GM19397 (cell line): ENCODE measurements around the gene AUNIP.

Experiments used
- ATAC-seq: cut with Tn5 transposase; IDR thresholded peaks from one replicate; pipeline ENCODE4 v1.9.1; 2021; ENCODE audit warnings: mild to moderate bottlenecking, moderate library complexity; ENCODE audit not compliant: unreplicated experiment

AUNIP gene, protein sequence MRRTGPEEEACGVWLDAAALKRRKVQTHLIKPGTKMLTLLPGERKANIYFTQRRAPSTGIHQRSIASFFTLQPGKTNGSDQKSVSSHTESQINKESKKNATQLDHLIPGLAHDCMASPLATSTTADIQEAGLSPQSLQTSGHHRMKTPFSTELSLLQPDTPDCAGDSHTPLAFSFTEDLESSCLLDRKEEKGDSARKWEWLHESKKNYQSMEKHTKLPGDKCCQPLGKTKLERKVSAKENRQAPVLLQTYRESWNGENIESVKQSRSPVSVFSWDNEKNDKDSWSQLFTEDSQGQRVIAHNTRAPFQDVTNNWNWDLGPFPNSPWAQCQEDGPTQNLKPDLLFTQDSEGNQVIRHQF

DNA sequence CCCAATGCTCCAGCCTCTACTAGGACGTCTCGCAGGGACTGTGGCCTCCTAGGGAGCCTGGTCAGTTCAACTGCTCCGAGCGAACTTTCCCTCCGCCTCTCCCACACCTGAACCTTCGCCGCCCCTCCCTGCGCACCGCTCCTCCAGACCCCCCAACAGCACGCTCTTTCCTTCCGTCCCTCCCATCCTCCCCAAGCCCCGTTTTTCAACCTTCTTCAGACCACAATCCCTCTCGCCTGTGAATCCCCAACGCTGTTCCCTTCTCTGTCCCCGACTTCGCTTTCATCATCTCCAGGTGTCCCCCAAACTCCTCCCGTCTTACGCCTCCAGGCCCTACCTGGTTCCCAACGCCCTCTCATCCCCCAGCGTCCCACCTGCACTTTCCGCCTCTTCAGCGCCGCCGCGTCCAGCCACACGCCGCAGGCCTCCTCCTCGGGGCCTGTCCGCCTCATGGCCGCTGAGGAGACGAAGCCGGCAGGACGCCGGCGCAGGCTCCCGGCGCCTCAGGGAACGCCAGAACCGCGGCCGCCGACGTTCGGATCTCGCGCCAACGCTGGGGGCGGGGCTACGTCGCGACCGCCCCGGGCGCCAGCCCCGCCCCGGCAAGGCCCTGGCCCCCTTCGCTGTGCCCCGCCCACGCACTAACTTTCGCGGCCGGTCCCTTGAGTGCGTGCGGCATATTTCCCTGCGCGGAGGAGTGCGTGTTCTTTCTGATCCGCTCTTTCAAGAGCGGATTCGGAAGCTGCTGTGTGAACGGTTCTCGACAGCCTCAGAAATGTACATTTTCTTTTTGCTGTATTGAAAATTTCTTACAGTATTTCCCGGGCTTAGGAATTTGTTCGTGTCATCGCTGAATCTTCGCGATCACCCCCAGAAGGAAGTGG is at the start of gene AUNIP:
AUNIP (minus strand) TSS at position 552 of the 884 bp plus-strand sequence; CDS start at position 452, 100 bp downstream.
- peak; percentile 87 for ATAC-seq

DNA sequence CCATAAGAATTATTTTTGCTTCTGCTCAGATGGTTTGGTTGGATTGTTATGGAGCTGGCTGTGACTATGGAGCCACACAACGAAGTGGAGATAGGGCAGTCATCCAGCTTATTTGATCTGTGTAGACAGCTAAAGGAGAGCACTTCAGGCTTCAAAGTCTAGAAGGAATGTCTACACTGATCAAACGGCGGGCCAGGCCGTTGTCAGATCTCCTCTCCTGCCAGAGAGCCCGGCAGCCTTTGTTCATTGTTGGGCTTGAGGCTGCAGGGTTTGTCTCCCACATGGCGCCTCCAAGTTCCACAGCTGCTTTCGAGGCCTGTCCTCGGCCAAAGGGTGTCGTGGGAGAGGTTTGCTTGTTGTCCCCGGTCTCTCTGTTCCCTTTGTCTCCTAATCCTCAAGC is 49.8 kb upstream of the AUNIP start:
- ATAC-seq = no peak

DNA sequence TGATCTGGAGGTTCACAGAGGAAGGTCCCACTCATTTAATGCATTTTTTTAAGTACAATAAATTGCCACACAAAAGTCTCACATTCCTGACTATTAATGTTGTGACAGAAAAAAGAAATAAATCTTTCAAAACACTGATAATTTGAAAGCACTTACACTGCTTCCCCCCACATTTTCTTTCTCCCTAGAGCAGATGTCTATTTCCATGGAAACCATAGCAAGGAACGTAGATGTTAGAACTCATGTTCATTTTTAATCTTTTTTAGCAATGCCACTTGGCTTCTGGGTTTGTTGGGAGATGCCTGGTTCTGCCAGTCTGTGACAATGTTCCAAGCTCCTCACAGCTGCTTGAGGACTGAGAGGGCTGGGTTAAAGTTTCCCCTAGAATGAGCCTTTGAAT is 48.9 kb upstream of the AUNIP start:
- no peak for ATAC-seq

DNA sequence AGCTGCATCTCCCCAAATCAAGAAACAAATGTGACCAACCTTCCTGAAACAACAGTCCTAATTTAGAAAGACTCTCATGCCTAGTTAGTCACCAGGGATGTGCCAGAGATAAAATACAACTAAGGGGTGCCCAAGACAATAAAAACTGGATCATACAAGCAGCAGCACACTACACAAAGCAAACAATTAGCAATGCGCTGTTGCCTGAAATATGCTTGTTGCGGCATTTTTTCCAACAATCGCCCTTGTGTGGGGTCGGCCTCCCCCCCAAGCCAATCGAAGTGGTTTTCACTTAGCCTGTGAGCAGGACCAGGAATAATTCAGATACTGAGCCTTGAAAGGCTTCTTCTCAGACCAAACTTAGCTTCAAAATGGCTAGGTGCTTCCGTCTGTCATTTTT is 48.3 kb upstream of the AUNIP start:
- ATAC-seq = no peak

DNA sequence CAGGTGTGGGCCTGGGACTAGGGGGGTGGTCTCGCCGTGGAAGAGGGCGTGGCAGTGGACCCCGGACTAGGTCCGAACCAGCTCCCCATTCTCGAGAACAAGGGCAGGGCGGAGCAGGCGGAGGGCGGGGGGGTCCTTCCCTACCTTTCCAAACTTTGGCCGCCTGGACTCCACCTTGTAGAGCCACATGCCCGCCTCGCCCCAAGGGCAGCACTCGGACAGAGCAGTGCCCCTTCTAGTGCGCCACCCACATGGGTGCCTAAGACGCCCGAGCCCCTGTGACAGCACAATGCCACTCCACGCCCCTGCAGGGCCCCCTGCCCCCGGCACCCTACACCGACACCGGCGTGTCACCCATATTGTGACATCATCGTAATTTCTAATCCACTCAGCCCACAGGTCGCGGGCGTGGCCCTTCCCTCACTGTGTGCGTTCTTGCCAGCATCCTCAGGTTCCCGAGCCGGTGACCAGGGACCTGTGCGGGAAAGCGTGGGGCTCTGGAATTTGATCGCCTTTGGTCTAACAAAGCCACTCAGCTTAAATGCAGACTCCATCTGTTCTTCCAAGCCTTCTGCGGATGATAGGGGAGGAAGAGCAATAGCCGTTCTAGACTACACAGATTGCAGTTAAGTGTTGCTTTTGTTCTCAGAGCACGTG is 47.5 kb upstream of the AUNIP start:
- no peak for ATAC-seq

DNA sequence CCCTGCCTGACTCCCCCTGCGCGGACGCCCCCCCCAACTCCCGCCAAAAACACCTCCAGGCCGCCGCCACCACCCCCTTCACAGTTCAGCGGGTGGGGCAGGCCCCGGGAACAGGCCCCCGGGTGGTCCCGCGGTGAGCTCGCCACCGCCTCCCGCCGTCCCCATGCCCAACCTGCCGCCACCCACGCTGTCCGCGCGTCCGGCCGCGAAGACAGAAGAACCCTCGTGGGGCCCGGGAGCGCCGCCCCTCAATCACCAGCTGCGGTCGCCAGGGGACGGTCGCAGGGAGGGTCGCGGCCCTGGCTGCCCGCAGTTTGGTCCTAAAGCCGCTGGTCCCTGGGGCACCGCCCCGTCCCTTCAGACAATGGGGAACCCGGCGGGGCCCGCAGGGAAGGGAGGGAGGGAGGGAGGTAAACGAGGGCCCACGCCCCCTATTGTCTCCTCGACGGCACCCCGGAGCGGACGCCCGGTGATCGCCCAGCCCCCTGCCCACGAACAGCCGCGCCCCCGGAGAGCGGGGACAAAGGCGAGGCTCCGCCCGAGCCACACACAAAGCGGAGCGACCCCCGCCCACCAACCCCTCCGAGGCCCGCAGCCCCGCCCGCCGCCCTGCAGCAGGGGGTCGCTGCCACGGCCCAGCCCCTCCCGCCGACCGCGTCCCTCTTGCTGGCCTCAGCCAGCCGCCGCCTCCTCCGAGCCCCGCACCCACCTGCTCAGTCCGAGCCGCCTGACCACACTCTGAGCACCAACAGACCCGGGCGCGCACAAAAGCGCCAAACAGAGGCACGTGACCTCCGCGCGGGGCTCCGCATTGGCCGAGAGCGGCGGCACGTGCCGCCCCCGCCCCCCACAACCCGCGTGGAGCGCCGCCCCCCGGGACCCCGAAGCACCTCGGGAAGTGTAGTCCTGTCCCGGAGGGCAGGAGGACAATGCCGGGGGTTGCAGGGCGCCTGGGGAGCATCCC is 46.7 kb upstream of the AUNIP start, which contains the start of gene STMN1:
STMN1 (minus strand) TSS at position 740 of the 964 bp plus-strand sequence. CDS start 1,743 bp downstream, outside the sequence.
- ATAC-seq = peak; percentile 74

DNA sequence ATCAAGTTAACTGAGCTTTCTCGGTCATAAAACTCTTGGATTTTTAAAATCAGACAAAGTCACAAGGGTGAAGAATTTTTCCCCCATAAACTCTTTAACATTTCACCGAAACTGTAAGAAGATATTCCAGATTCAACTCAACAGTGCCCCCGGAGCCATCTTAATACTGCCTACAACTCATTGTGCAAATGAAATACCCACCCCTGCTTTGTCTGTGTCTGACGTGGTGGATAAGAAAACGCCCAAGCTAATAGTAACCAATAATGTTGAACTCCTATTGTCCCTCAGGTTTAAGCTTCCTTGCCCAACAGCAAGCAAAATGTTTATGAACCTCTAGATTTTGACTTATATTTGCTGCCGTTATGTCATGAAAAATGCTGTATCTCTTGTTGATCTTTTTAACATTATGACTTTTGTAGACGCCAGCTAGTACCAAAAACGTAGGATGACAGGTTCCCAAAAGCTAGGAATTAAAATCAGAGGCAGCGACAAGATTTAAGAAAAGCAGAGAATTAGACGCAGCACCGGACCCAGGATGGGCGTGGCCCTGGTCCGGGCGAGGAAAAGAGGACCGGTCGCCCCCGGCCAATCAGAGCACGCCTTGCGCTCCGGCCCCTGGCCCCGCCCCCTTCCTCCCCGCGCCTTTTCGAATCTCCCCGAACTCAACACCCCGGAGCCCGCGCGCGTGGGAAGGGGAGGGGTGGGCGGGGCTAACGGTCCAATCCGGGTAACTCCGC is 45.9 kb upstream of the AUNIP start:
- peak; percentile 71 for ATAC-seq

DNA sequence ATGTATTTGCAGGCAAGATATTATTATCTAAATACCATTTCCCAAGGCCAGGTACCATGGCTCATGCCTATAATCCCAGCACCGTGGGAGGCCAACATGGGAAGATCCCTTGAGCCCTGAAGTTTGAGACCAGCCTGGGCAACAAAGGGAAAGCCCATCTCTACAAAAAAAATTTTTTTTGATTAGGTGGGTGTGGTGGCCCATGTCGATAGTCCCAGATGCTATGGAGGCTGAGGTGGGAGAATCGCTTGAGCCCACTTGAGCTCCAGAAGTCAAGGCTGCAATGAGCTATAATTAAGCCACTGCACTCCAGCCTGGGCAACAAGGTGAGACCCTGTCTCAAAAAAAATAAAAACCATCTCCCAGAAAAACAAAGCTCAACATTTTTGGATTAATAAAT is 44.7 kb upstream of the AUNIP start:
- ATAC-seq = no peak

DNA sequence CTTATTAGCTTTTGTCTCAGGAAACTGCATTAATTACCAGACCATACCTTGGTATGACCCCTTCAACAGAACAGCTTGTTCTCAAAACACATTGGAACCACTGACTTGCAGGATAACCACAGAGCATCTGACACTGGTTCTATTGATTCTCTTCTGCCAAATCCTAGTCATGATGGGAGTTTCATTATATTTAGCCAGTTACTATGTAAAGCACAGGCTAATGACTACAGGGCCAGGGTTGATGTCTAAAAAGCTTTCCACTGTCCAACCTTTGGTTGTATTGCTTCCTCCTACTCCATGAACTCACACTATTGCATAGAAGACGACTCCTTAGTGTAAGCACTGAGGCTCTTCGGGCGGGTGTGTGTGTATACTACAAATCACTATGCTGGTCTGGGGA is 43.2 kb upstream of the AUNIP start:
- ATAC-seq = no peak

DNA sequence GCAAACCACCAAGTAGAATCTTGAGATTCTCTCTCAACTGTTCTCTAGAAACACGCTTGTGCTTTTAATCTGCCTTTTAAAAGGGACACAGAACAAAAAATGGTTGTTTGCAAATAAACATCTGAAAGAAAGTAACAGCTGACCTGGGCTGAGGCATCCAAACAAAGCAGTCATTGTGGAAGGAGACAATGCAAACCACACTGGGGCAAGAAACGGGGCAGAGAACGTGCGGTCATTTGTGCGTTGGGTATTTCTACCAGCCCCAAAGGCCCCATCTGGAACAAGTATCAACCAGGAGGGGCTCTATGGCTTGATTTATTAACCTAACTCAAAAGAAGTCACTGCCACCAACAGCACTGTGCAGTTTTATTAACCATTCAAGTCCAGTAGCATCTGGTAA is 41.0 kb upstream of the AUNIP start:
- ATAC-seq = no peak

DNA sequence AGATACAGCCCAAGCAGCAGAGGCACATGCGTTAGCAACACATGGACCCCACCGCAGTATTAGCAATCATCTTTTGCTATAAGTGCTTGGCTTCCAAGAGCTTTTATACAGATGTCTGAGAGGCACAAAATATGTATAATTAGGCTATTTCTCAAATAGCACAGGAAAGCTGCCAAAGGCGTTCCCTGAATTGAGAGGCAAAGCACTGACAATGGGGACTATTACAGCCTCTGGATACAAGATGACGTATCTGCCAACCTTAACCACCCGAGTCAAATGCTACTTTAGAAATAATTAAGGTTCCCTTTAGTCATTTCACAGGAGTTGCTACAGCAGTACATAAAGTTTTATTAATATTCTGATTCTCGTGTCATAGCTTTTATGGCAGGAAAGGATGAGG is 40.5 kb upstream of the AUNIP start:
- ATAC-seq = no peak

DNA sequence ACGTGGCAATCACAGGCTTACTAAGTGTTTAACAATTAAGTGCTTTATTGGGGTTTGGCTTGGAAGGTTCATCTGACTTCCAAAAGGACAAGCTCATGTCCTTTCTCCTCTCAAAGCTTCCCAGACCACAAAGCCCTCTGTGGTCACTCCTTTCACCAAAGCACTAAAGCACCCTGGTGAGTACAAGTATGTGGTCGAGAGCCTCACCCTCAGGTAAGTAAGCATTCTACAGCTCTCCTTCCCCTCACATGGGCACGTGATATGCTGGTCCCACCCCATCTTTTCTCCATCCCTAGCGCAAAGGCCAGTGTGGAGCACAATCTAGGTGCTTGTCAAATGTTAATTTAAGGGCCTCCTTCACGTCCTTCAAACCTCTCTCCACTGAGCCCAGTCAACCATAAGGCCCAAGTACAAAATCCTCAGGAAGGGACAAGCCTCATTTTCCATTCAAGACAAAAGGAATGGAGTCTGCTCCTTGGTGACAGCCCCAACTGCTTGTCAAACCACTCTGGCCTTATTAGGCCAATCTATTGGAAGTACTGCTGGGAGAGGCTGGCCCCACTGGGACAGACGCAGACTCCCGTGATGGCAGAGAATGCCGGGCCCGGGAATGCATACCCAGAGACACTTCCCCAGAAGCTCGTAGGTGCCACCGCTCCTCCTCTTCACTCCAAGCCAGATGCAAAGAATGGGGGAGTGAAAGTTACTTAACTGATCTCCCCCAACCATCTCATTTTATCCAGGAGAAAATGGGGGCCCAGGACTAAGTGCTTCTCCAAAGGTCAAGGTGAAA is 39.2 kb upstream of the AUNIP start:
- no peak for ATAC-seq

DNA sequence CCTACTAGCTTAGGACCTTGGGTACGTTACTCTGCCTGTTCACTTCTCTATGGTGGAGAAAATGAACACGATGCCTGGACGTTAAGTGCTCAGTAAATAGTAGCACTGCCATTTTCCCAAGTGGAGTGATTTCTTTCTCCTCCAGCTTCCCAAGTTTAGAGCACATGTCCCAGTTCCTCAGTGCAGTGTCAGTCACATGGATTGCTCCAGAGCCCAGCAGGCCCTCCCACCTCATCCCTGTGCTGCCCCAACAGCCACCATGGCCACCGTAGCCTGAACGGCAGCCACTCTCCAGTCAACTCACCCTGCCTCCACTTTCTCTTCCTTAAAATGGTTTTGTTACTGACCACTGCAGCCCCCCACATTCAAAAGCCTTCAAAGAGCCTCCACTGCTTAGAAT is 38.5 kb upstream of the AUNIP start:
- no peak for ATAC-seq

DNA sequence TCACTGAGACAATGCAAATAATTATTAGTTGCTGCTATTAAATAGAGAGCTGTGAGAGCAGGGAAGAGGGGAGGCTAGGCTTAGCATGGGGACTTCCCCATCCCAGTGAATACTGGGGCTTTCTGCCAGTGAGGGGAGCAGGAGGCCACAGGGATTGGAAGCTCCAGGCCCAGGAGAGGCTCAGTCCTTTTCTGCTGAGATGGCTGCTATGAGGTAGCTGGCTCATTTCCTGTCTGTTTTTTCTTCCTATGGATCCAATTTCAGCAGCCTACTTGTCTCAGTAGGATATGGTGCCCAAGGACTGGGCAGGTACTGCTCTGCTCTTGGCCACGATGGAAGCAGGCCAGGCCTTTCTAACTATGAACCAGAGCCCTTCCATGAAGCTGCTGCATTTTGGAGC is 37.0 kb upstream of the AUNIP start:
- no peak for ATAC-seq

DNA sequence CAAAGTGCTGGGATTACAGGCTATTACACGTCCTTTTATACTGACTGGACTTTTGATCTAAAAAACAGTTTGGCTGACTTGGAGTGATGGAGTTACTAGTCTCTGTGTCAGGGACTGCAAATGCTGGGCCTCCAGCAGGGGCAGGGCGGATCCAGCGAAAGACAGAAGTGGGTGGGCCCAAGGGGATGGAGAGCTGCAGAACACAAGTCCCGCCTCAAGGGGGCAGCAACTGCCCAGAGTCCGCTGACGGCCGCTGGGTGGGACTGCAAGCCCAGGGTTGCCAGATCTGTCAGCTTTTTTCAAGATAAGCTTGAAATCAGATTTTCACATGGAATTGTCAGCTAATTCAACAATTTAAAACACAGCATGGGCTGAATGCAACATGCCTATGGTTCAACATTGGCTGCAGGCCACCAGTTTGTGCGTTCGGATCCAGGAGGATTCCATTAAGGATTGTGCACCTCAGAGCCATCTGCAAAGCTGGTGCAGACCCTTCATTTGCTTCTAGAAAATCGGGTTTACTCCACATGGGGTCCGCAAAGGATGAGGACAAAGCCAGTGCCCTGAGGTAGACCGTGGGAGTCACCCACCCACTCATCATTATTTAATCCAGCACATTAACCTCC is 36.2 kb upstream of the AUNIP start:
- peak; percentile 81 for ATAC-seq

DNA sequence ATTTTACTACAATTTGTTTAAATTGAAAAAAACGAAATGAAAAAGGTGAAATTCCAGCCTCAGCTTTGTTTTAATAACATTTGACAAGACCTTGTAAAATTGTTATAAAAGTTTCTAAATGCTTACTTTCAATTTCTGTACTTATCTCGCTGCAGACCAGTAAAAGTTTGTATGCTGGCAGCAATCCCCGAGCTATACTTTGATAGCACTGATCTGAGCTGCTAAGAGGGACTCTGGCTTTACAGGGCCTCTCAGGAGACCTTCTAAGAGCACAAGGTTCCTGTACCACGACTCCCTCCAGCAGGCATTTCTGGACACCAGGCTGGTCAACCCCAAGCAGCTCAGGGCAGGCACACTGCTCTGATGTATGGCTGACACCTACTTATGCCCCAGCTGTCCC is 33.9 kb upstream of the AUNIP start:
- ATAC-seq = no peak

DNA sequence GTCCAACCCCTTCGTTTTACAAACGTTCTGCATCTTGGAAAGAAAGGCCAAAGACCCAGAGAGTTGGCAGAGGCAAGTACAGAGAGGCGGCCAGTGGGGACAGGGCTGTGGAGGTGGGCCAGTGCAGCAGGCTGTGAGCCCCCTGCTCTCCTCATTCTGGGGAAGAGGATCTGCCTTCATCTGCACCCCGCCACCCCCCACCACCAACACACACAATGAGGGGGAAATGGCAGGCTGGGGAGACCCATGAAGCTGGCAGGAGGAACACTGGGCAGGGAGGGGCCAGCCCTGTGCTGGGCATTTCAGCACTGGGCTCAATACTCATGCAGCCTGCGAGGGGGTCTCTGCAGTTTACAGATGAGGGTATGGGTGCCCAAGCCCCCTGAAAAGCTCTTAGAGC is 32.3 kb upstream of the AUNIP start:
- ATAC-seq = no peak

DNA sequence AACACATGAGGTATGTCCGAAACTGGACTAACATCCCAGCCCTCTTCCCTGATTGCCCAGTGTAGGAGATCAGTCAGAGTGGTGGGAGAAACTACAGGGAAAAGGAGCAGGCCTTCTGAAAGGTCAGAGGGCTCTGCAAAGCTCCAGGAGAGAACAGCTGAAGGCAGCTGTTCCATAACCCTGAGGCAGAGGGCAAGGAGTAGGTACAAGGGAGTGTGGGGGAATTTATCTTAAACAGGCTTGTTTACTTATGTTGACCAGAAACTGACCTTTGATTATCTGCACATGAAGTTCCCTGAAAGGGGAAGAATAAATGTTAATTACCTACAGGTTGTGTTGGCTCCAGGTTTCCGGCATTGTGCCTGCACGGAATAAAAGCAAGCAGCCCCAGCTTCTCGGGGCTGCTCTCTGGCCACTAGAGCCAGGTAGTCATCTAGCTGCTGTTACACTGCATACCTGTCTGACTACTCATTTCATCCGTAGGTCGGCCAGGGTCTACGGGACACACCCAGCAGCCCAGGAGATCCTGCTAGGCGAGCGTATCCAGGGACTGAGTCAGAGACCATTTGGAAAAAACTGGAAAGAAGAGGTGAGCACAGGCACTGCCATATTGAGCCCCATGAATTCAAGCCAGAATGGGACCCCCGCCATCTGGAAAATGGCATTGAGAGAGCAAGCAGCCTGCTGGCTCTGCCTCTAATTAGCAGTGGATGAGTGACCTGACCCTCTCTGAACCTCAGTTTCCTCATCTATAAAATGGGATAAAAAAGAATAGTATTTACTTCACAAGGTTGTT is 31.2 kb upstream of the AUNIP start:
- ATAC-seq = no peak
